ENCODE results near the gene NECAB3.
A peak's percentile ranks its signal among the peaks of the same experiment; 100 is the strongest.

The NECAB3 gene

DNA sequence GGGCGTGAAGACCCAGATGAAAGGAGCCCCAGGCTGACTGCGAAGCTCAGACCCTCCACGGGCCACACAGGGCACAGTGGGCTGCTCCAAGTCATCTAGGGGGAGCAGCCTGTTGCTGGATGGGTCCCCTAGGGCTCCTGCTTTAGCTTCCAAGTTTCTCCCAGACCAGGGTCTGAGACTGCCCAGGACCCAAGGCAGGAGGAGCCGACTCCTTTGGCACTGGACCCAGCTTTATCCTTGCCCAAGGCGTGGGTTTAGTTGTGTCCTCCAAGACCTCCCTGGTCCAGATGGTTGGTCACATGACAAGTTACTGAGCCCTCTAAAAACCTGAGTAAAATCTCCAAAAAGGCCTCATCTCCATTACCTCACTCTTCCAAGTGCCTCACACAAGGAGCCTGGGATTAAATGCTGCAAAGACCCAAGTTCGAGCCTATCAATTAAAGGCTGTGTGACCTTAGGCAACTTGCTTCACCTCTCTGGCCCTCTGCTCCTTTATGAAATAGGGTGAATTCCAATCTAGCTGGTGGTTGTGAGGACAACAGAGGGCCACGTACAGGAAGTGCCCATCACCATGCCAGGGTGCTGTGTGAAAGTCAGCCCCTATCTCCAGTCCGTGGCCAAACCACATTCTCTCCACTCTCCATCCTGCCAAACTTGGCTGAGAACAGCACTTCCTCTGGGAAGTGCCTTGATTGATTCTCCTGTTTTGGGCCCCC lies 2.5 kb downstream of the NECAB3 start:
- no peak for TF ChIP-seq CTCF (IDR thresholded peaks at IDR 0.05; ENCODE audit: insufficient read depth, missing control alignments)
- FAIRE-seq, result no peak
- no peak for DNase-seq (ENCODE audit: insufficient read length, low spot score)

GRCh38 chr20:33670715-33671499 lies 3.3 kb downstream of the NECAB3 start:
- FAIRE-seq (no peak), DNase-seq (ENCODE audit: insufficient read length, low spot score) (no peak)
- no peak for TF ChIP-seq CTCF (IDR thresholded peaks at IDR 0.05; ENCODE audit: insufficient read depth, missing control alignments)

DNA sequence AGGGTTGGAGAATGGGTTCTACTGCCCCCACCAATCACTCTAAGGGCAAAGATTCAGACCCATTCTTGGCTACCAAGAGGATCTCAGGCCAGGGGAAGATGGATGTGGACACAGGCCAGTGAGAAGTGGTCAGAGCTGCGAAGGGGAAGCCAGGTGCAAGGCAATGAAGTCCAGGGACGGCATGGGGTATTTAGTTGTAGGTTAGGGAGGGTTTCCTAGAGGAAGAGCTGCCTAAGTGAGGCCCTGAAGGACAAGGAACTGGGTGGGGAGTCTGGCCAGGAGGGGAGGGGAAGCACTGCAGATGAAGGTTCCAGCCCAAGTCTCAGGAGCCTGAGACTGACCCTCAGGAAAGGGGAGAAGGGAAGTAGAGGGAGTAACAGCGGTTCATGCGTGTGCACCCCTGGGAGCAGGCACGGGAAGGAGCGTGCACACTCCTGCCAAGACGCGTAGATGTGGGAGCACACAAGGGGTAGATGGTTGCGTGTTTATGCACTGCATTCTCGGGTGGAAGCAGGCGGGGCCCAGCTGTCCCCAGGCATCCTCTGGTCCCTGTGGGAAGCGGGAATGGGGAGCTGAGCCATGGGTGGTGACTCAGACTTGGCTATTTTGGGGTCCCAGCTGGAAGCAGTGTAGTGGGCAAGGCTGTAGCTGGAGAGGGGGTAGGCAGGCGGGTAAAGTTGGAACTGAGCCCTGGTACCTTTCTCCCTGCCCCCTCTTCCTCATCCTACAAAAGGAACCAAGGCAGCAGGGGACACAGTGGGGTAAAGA lies 4.2 kb downstream of the NECAB3 start:
- DNase-seq (ENCODE audit: insufficient read length, low spot score), result no peak
- FAIRE-seq, result no peak
- TF ChIP-seq CTCF (IDR thresholded peaks at IDR 0.05; ENCODE audit: insufficient read depth, missing control alignments), result no peak

GRCh38 chr20:33669224-33669623 lies 5.0 kb downstream of the NECAB3 start:
- no peak for TF ChIP-seq CTCF (IDR thresholded peaks at IDR 0.05; ENCODE audit: insufficient read depth, missing control alignments)
- FAIRE-seq, result no peak
- no peak for DNase-seq (ENCODE audit: insufficient read length, low spot score)

GRCh38 chr20:33668466-33669155 lies 5.6 kb downstream of the NECAB3 start:
- DNase-seq (ENCODE audit: insufficient read length, low spot score) (no peak), FAIRE-seq (no peak)
- no peak for TF ChIP-seq CTCF (IDR thresholded peaks at IDR 0.05; ENCODE audit: insufficient read depth, missing control alignments)

DNA sequence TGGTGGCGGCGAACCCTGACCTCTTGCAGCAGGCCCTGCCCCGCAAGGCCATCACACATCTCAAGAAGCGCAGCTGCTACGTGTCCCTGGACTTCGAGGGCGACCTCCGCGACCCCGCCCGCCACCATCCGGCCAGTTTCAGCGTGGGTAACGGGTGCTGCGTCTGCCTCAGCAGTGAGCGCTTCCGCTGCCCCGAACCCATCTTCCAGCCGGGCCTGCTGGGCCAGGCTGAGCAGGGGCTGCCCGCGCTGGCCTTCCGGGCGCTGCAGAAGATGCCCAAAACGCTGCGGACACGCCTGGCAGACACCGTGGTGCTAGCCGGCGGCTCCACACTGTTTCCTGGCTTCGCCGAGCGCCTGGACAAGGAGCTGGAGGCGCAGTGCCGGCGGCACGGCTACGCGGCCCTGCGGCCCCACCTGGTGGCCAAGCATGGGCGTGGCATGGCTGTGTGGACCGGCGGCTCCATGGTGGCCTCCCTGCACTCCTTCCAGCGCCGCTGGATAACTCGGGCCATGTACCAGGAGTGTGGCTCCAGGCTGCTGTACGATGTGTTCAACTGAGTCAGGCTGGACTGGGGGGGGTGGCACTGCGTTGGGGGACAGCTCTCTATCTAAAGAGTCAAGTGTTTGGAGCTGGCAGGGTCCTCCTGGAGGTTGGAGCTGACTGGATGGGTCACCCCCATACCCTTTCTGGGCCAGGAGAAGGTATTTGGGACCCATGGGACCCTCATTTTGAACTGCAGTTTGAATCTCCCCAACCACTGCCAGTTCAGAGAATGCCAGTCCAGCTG lies 6.4 kb downstream of the NECAB3 start:
- peak; percentile 28 for TF ChIP-seq CTCF (IDR thresholded peaks at IDR 0.05; ENCODE audit: insufficient read depth, missing control alignments)
- no peak for FAIRE-seq
- DNase-seq (ENCODE audit: insufficient read length, low spot score), result peak; percentile 89

Data from D721Med (cell line).